Suprapubic skin (tissue), 4 donors: ENCODE data around the gene ESRP2. TPM values are rescaled to one million over a fixed set of nuclear protein-coding genes. Genes with fewer than 3 reads are reported as not detected.

Source experiments
- DNase-seq, 2 donors: peaks; one replicate each; pipeline ENCODE4 v3.0.0-alpha.2; 2019; ENCODE audit warnings: low spot score in 2 of 2
- H3K27ac ChIP-seq: fragments of 200-600 bp; sonication (generic); one replicate; pipeline ENCODE4 v1.5.1; 2019
- H3K27me3 ChIP-seq: fragments of 200-600 bp; sonication (generic); one replicate; pipeline ENCODE4 v1.5.1; 2019
- H3K36me3 ChIP-seq: fragments of 200-600 bp; sonication (generic); one replicate; pipeline ENCODE4 v1.5.1; 2019
- H3K4me1 ChIP-seq: fragments of 200-600 bp; sonication (generic); one replicate; pipeline ENCODE4 v1.5.1; 2019
- H3K4me3 ChIP-seq: fragments of 200-600 bp; sonication (generic); one replicate; pipeline ENCODE4 v1.5.1; 2019; ENCODE audit warnings: mild to moderate bottlenecking
- H3K9me3 ChIP-seq: fragments of 200-600 bp; sonication (generic); one replicate; pipeline ENCODE4 v1.5.1; 2019
- CTCF ChIP-seq, 2 donors: fragments of 200-600 bp in 1 of 2; fragments of 450-650 bp in 1 of 2; sonication (generic) in 1 of 2; IDR thresholded peaks; one replicate each; pipeline ENCODE4 v1.5.1; 2016 to 2019; ENCODE audit warnings: antibody characterized with exemption in 2 of 2, mild to moderate bottlenecking in 1 of 2, moderate library complexity in 1 of 2
- EP300 ChIP-seq: sonication (generic); formaldehyde crosslinking; IDR thresholded peaks from one replicate; pipeline ENCODE4 v1.6.1; 2017; ENCODE audit warnings: antibody characterized with exemption
- POLR2A ChIP-seq, 2 donors: fragments of 450-650 bp; IDR thresholded peaks; one replicate each; pipeline ENCODE4 v1.6.1; 2017; ENCODE audit warnings: antibody characterized with exemption in 2 of 2, mild to moderate bottlenecking in 2 of 2, moderate library complexity in 2 of 2
- POLR2AphosphoS5 ChIP-seq, 3 donors: sonication (generic); formaldehyde crosslinking; IDR thresholded peaks; one replicate each; pipeline ENCODE4 v1.6.1; 2017; ENCODE audit warnings: antibody characterized with exemption in 3 of 3
- WGBS: methylation state at CpG from one replicate; pipeline ENCODE4 v1.1.5; 2018; 5-methylcytosine and 5-hydroxymethylcytosine counted together
- total RNA-seq, 4 donors: library from RNA; depleted of rRNA; stranded (reverse); fragments of >200 nt; gene quantifications; one replicate each; pipeline ENCODE4 v1.1.0, GENCODE V29; 2016

The ESRP2 gene
- total RNA-seq, 4 donors from 2014 or later: 77.0 to 133 (median 99.7) TPM

DNA sequence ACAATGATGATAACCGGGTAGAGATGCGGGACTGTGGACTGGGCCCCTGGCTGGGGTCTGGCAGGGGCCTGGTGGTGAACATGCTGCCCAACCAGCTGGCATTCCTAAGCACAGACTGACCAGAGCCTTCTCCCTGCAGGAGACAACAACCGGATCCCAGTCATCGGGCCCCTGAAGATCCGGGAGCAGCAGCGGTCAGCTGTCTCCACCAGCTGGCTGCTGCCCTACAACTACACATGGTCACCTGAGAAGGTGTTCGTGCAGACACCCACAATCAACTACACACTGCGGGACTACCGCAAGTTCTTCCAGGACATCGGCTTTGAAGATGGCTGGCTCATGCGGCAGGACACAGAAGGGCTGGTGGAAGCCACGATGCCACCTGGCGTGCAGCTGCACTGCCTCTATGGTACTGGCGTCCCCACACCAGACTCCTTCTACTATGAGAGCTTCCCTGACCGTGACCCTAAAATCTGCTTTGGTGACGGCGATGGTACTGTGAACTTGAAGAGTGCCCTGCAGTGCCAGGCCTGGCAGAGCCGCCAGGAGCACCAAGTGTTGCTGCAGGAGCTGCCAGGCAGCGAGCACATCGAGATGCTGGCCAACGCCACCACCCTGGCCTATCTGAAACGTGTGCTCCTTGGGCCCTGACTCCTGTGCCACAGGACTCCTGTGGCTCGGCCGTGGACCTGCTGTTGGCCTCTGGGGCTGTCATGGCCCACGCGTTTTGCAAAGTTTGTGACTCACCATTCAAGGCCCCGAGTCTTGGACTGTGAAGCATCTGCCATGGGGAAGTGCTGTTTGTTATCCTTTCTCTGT is 23.3 kb upstream of the ESRP2 start:
- no peak for DNase-seq
- Histone ChIP-seq H3K27me3 (no peaks in the 10 kb centered on the region), H3K9me3 (no peaks in the 10 kb centered on the region), H3K4me1 (peaks cover 21% of the 10 kb centered on the region), H3K36me3 (peaks cover 45% of the 10 kb centered on the region), H3K27ac (no peak overlapping the region), H3K4me3 (no peak overlapping the region)
- WGBS: 89% methylated on average over 10 of the region's 27 CpGs
- no peak for TF ChIP-seq CTCF (IDR thresholded peaks at IDR 0.05)
- TF ChIP-seq EP300: no peak
- no peak for TF ChIP-seq POLR2A (IDR thresholded peaks at IDR 0.05)
- TF ChIP-seq POLR2AphosphoS5 (IDR thresholded peaks at IDR 0.05): no peak

DNA sequence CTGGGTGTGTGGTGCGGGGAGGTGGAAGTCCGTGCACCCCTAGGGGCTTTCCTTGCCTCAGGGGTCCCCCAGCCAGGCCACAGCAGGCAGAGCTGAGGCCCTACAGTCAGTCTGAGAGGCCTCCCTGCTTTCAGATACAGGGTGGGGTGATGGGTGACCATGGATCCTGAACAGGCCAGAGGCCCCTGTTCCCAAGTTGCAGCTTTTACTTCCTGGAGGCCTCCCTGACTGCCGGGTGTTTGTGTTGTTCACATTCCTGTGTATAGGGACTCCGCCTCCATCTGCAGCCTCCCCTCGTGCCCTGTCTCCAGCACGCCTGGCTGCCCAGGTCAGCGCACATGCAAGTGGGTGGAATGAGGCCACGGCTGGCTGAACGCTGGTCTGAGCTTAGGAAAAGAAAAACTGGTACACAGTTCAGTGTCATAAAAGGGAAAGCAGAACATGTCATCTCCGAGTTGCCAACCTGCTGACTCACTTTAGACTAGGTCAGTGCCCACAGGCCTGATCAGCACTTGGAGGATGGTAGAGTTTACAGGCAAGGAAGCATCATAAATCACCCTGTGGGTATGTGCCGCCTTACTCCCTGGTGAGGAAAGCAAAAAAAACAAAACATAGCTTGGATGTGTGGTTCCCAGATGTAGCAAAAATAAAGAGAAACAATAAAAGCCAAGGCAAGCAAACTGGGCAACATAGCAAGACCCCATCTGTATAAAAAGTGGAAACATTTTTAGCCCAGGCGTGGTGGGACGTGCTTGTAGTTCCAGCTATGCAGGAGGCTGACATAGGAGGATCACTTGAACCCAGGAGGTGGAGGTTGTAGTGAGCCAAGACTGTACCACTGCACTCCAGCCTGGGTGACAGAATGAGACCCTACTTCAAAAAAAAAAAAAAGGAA is 22.2 kb upstream of the ESRP2 start:
- WGBS: 60% methylated on average over 12 of the region's 13 CpGs
- DNase-seq: no peak
- Histone ChIP-seq H3K27me3 (no peaks in the 10 kb centered on the region), H3K9me3 (no peaks in the 10 kb centered on the region), H3K36me3 (peaks cover 53% of the 10 kb centered on the region), H3K4me3 (no peak overlapping the region), H3K4me1 (peaks cover 14% of the 10 kb centered on the region), H3K27ac (peak overlapping the region; percentile 7)
- TF ChIP-seq EP300 (no peak), CTCF (IDR thresholded peaks at IDR 0.05) (no peak), POLR2A (IDR thresholded peaks at IDR 0.05) (no peak), POLR2AphosphoS5 (IDR thresholded peaks at IDR 0.05) (no peak)

DNA sequence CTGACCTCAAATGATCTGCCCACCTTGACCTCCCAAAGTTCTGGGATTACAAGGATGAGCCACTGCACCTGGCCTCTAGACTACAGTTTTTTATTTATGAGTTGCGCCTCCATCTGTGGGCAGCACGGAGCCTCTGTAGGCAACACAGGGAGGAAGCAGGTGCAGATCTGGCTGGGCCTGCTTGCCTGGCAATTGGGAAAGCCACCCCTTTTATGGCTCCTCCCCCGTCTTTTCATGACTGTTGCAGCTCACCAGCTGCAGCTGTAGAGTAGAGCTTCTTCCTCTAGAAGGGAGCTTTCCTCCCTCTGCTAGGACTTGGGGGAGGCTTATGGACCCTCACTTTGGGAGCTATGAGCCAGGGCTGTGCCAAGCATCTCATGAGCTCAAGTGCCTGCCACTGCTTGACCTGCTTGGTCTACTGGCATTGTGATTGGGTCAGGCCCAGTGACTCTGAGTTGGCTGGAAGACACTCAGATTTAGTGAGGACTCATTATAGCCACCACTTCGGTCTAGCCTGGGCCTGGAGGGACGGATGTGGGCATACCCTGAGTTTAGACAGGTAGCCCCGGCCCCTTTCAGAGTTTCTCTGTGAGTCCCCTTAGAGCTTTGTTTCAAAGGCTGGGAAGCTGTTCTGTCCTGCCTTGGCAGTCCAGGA is 21.5 kb upstream of the ESRP2 start:
- Histone ChIP-seq H3K36me3 (peaks cover 53% of the 10 kb centered on the region), H3K9me3 (no peaks in the 10 kb centered on the region), H3K27ac (peak overlapping the region; percentile 7), H3K4me3 (no peak overlapping the region), H3K4me1 (peaks cover 20% of the 10 kb centered on the region), H3K27me3 (no peaks in the 10 kb centered on the region)
- no peak for DNase-seq
- TF ChIP-seq CTCF (IDR thresholded peaks at IDR 0.05): no peak
- no peak for TF ChIP-seq POLR2A (IDR thresholded peaks at IDR 0.05)
- TF ChIP-seq EP300: no peak
- 63% methylated on average over 4 of the region's 6 CpGs for WGBS

- Histone ChIP-seq H3K9me3 (no peaks in the 10 kb centered on the region), H3K4me1 (peaks cover 23% of the 10 kb centered on the region), H3K27me3 (no peaks in the 10 kb centered on the region), H3K36me3 (peaks cover 58% of the 10 kb centered on the region), H3K27ac (no peak overlapping the region), H3K4me3 (no peak overlapping the region)
- WGBS: 86% methylated on average over 8 of the region's 18 CpGs
- DNase-seq: no peak
- TF ChIP-seq EP300 (no peak), POLR2AphosphoS5 (IDR thresholded peaks at IDR 0.05) (no peak), POLR2A (IDR thresholded peaks at IDR 0.05) (no peak), CTCF (IDR thresholded peaks at IDR 0.05) (no peak)
Observed at GRCh38 chr16:68255712-68256111, 19.8 kb upstream of the ESRP2 start.
